Hematopoietic multipotent progenitor cell (in vitro differentiated cells): ENCODE measurements around the gene CRYBA4. TPM values are rescaled to one million over a fixed set of nuclear protein-coding genes. Genes with fewer than 3 reads are reported as not detected.
A peak's percentile ranks its signal among the peaks of the same experiment; 100 is the strongest.

Experiments
- DNase-seq, 3 donors: peaks; one replicate each; pipeline ENCODE4 v3.0.0-alpha.2; 2011 to 2015; ENCODE audit warnings: low read depth in 2 of 3, low spot score in 2 of 3
- total RNA-seq: library from RNA; depleted of rRNA; stranded (reverse); fragments of >200 nt; gene quantifications from one replicate; pipeline ENCODE4 v1.2.3, GENCODE V29; 2012

CRYBA4 gene
- total RNA-seq, result not detected

DNA sequence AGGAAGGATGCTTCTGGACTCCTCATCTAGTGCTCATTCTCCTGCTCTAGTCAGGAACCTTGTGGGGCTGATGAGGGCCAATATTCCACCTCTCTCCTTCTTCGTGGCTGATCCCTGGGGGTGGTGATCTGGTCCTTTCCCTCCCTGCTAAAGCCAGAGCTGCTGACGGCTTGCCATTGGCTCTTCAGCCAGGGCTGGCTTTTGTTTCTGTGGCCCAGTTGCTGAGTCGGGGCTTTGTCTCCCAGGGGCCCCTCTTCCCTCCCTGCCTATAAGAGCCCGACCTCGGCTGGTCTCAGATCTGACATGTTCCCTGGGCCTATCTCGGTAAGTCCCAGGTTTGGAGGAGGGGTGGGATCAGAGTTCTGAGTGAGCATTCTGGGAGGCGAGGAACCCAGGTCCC lies at the start of gene CRYBA4:
Gene CRYBA4, plus strand, starts transcription at position 301 of the 400 bp plus-strand sequence. CDS start 634 bp downstream, outside the sequence.
- DNase-seq, result no peak

DNA sequence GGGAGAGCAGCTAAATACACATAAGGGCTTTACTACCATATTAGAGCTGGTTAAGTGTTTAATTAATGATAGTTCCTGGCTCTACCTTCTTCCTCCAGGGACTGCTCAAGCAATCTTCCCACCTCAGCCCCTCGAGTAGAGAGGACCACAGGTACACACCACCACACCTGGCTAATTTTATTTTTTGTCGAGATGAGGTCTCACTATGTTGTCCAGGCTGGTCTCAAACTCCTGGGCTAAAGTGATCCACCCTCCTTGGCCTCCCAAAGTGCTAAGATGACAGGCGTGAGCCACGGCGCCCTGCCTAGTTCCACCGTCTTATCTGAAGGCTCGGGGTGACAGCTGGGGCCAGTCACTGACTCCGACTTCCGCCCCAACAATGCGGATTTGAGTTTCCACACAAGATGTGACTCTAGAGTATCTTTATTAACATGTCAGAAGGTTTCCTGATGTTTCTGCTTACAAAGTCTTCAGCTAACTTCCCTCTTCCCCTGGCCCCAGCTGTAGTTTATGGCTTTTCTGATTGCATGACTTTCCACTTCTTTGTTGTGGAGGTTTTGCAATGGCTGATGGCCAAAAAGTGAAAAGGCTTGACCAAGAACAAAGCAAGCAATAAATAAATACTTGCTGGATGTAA lies 48.6 kb upstream of the CRYBA4 start:
- peak in 2 of 3 donors; percentile 84 to 93 for DNase-seq

DNA sequence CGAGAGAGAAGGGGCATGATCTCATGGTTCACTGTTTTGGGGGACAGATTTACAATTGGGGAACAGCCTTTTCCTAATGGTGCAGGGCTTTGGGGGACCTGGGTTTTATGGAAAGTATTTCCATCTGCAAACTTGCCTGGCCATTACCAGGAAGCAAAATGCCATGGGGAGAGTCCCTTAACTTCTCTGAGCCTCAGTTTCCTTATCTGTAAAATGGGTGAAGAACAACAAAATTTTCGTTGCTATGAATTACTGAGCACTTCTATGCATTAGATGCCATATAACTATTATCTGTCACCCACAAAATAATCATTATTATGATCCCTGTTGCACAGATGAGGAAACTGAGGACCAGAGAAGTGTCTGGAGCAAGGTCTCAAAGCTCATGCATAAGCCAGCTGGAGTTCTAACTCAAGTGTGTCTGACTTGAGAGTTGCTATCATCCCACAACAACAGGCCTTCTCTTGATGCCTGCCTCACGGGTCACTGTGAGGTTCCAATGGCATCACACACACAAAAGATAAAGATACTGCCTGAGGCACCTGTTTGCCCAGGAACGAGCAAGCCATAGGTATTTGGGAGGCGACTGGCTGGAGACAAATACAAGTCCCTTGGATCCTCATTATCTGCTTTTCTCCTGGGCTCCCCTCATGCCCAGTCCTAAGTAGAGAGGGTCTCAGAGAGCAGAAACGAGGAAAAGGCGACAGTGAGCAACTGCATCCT lies 47.6 kb upstream of the CRYBA4 start:
- no peak for DNase-seq

DNA sequence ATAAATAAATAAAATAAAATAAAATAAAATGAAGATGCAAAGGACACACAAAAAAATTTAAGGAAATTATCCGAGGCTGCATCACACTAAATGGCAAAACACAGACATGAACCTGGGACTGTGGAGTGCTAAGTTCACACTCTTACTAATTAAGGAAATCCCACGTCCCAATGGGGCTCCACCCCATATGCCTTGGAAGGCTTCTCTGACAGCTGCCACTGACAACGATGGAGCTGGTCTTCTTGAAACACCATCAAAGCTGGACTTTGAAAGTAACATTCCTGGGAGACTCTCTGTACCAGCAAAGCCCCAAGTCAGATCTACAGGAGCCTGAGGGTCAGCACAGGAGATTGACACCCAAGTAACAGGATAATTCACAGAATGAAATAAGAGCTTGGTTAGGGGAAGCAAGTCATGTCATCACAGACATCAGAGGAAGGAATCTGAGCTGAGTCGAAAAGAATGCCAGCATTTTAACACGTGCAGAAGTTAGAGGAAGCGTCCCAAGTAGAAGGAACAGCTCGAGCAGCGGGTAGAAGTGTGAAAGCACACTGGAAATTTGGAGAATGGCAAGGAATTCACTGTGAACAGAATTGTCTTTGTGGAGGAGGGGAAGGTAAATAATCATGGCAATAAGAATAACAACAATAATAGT lies 45.6 kb upstream of the CRYBA4 start:
- no peak for DNase-seq

GRCh38 chr22:26577081-26577480 lies 44.7 kb upstream of the CRYBA4 start:
- DNase-seq, result no peak

- DNase-seq, result peak; percentile 19 to 92 (median 76)
Measured at GRCh38 chr22:26579331-26579886, 42.4 kb upstream of the CRYBA4 start.

DNA sequence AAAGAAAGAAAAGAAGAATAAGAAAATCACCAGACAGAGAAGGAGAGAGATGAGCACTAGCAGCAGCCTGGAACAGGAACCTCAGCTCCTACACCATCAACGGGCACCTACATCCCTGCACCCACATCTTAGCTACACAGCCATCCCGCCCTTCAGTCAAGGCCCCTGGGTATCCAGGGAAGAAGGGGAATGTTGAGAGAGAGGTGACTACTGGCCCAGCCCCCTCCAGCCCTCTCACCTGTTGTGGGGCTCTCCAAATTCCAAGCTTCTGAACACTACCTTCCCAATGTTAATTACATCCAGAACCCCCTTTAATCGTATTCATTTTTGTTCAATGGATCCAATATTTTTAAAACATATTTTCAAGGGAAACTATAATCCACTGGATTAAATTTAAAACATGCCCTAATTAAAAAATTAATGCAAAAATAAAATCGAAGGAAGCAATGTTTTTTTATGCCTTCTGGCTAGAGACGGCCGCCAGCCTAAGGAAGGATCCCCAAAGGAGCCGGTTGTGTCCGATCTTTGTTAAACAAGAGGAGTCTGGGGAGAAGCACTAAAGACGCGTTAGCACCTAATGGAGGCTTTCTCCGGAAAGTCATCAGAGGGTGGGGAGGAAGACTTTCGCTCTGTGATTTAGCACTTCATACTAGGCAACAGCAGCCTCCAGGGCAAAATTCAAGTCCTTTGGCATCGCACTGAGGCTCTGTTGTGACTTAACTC lies 41.4 kb upstream of the CRYBA4 start:
- no peak for DNase-seq

DNA sequence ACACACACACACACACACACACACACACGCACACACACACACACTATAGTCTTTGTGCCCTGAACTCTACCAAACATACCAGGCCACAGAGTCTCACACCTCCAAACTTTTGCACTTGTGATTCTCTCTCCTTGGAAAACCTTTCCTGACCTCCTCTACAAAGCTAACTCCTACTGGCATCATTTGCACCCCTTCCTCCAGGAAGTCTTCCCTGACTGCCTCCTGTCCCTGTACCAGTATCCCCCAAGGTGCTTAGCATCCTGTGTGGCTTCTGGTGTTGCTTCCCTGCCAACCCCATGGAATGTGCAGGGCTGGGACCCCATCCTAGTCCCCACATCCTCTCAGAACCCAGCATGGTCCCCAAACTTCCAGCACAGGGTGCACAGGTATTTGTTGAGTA lies 40.7 kb upstream of the CRYBA4 start:
- no peak for DNase-seq

DNA sequence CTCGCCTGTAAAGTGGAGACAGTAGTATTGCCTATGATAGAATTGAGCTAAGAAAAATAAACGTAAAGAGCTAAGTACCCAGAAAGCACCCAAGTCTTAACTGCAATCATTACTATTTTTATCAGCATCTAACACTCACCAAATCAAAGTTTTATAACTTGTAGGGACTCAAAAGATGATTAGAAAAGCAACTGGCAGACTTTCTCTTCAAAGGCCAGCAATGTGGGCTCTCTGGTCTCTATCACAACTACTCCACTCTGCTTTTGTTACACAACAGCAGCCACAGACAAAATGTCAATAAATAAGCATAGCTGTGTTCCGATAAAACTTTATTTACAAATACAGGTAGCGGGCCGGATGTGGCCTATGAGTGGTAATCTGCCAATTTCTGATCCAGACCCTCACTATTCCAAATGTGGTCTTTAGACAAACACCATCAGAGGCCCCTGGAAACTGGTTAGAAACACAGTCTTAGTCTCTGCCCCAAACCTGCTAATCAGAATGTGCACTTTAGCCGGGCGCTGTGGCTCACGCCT lies 40.1 kb upstream of the CRYBA4 start:
- DNase-seq, result no peak

DNA sequence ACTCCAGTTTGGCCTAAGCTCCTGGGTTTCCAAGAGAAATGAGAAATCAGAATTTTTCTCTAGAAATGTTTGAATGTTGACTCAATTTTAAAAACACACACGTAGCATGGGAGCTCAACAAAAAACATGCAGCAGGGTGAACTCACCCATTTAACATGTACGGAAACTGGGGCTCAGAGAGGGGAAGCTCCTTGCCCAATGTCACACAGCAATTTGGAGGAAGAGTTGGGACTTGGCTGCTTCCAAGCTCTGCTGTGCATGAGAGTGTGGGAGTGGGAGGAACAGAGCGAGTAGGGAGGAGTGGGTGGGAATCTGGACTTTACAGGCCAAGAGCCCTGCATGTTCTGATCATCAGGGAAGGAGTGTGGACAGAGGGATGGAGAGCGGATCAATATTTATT lies 37.8 kb upstream of the CRYBA4 start:
- DNase-seq, result no peak

GRCh38 chr22:26585104-26585790 lies 36.5 kb upstream of the CRYBA4 start:
- peak in 1 of 3 donors; percentile 38 for DNase-seq

DNA sequence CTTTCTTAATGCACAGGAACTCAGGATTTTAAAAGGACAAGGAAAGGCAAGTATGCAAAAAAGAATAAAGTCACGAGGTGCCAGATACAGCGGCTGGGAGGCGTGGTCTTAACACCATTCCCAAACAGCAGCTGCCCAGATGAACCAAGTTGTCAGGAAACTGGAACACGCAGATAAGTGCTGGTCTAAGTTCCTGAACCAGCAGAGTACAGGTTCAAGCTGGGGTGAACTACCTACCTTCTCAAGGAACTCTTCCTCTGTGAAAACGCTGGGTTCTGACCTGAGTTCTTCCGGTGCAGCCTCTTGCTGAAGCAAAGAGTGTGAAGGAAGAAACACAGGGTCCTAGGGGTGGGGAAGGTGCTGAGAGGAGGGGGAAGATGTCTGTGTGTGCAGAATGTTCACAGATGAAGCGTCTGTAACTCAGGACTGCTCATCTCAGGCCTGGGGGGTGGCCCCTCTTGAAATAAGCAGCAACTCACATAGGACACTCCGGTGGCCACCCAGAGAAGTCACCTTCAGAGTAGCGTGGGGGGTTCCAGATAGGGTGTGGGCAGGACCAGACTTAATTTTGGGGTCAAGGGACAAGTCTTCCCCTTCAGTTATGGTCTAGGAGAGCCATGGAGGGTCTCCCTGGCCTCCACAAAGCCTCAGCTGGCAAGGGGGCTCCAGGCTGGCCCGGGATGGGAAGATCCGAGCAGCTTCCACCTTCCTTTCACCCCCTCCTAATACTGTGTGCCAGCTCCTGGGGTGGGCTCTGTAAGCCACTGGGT lies 35.0 kb upstream of the CRYBA4 start:
- peak in 1 of 3 donors; percentile 26 for DNase-seq

DNA sequence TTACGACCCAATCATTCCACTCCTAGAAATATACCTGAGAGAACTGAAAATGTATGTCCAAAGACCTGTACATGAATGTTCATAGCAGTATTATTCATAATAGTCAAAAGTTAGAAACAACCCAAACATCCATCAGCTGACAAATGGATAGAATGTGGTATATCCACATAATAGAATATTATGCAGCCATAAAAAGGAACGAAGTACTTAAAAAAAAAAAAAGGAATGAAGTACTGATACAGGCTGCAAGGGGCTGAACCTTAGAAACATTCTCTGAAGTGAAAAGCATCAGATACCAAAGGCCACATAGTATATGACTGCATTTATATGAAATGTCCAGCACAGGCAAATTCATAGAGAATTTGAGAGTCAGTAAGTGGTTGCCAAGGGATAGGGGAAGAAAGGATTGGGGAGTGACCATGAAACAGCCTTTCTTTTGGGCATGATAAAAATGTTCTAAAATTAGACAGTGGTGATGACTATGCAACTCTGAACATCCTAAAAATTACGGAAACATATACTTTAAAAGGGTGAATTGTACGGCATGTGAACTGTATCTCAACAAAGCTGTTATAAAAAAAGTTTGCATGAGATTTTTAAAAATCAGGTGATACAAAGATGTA lies 33.7 kb upstream of the CRYBA4 start:
- DNase-seq, result peak in 2 of 3 donors; percentile 76 to 88

- DNase-seq, result no peak
Measured at GRCh38 chr22:26588729-26589366, 32.9 kb upstream of the CRYBA4 start.

DNA sequence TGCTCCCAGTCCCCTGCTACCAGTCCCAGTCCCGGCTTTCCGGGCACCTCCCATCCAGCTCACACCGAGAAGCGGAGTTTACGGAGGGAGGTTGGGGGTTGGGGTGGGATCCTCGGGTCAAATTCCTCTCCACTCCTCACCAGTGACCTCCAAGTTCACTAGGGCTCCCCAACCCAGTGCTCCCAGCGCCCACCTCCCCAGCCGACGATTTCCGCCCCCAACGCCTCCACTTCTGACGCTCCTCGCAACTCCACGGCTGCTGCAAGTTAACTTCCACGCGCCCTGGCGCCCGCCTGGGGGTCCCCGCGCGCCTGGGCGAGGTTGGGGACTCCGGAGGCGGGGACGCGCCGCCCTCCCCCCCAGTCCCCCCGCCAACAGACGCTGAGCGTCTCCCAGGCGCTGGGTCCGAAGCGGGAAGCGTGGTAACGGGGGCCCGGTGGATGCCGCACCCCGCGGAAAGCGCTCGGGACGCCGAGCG lies 32.4 kb upstream of the CRYBA4 start:
- DNase-seq, result peak in 1 of 3 donors; percentile 28

- DNase-seq, result peak; percentile 72 to 78 (median 73)
Measured at GRCh38 chr22:26589845-26590736, 31.7 kb upstream of the CRYBA4 start, which contains the start of gene TPST2. Gene TPST2, minus strand, starts transcription at chr22:26590132. Its CDS starts 48,502 bp downstream, at chr22:26541630.

DNA sequence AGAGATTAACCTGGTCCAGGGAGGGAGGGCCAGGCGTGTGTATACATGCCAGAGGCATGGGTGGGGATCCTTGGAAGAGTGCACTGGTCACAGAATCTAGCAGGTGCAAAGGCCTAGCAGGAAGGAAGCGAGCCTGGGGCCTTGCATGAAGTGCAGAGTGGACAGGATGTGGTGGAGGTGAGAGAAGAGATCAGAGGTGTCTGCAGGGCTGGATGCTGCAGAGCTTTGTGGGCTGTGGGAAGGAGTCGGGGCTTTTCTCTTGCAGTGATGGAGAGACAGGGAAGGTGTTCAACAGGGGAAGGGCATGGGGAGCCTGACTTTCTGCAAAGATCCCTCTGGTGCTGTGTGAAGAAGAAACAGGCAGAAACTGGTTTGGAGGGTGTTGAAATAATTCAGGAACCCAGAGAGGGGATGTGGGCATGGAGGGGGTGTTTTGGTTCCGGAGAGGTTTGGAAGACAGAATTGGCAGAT lies 29.3 kb upstream of the CRYBA4 start:
- DNase-seq, result peak in 1 of 3 donors; percentile 45
